HepG2 (cell line): ENCODE data around the gene CCL8. TPM values are rescaled to one million over a fixed set of nuclear protein-coding genes. Genes with fewer than 3 reads are reported as not detected.

Experiments
- ATAC-seq: fragments of 200-7000 bp; cut with Tn5 transposase; 3 replicates; pipeline ENCODE4 v1.9.1; 2020; ENCODE audit warnings: mild to moderate bottlenecking, moderate library complexity
- BruUV-seq: library from RNA; stranded (reverse); fragments of 400-500 nt; replicated peaks from 2 replicates; lab custom pipeline; 2021; lab: Mats Ljungman, UMichigan
- CTCF ChIA-PET: fragments of 300-600 bp; formaldehyde crosslinking; extraction: SDS; loops from one replicate; lab custom pipeline; 2021; ENCODE audit warnings: low total read pairs, inconsistent platforms, low intra/inter-chr PET ratio; lab: Yijun Ruan, JAX
- POLR2A ChIA-PET: fragments of 350-600 bp; sonication (Branson Sonifier 250); formaldehyde crosslinking; loops from one replicate; lab custom pipeline; 2020; ENCODE audit warnings: antibody characterized with exemption, inconsistent platforms; lab: Yijun Ruan, JAX
- DNase-seq: peaks from one replicate; pipeline ENCODE4 v3.0.0-alpha.2; 2015; ENCODE audit warnings: low spot score
- FAIRE-seq: peaks from 3 replicates; lab custom pipeline; 2011; peaks lifted over from hg19 to GRCh38; lab: Jason Lieb, UNC
- H2AFZ ChIP-seq: one replicate; pipeline ENCODE4 v1.6.1; 2011; ENCODE audit warnings: low read length, inconsistent platforms
- H3K27ac ChIP-seq: fragments of 300-600 bp; 3 replicates; pipeline ENCODE4 v1.8.0; 2011; ENCODE audit warnings: mixed run types, mild to moderate bottlenecking, mixed read lengths, low read length, inconsistent platforms; ENCODE audit not compliant: insufficient read depth; ENCODE audit errors: extremely low read length
- H3K27me3 ChIP-seq, 2 experiments: fragments of 200-600 bp in 1 of 2; 2 replicates in 1 of 2; 3 replicates in 1 of 2; pipeline versions ENCODE4 v1.6.0 to v1.8.0; 2011; ENCODE audit warnings: low read length in 2 of 2, mild to moderate bottlenecking in 2 of 2, moderate library complexity in 2 of 2, inconsistent platforms in 1 of 2; ENCODE audit not compliant: insufficient read depth in 2 of 2, control insufficient read depth in 1 of 2
- H3K36me3 ChIP-seq, 2 experiments: fragments of 200-600 bp in 1 of 2; replicated peaks in 1 of 2; 2 replicates in 1 of 2; 3 replicates in 1 of 2; pipeline versions ENCODE4 v1.5.1 to v1.8.0; 2011; ENCODE audit warnings: low read length in 2 of 2, inconsistent platforms in 1 of 2; ENCODE audit not compliant: insufficient read depth in 2 of 2, control insufficient read depth in 1 of 2
- H3K4me1 ChIP-seq: 2 replicates; pipeline ENCODE4 v1.5.1; 2012; ENCODE audit warnings: low read length, inconsistent platforms; ENCODE audit not compliant: insufficient read depth
- H3K4me2 ChIP-seq: 2 replicates; pipeline ENCODE4 v1.6.0; 2011; ENCODE audit warnings: low read depth, low read length, inconsistent platforms
- H3K4me3 ChIP-seq, 3 experiments: fragments of 200-600 bp in 1 of 3; sonication (generic), shearing (Covaris generic) in 1 of 3; replicated peaks in 1 of 3; 2 replicates each; pipeline ENCODE4 v1.5.1; 2011 to 2016; ENCODE audit warnings: low read length in 3 of 3, inconsistent platforms in 2 of 3, low read depth in 2 of 3, mild to moderate bottlenecking in 2 of 3, control low read depth in 1 of 3, mixed read lengths in 1 of 3; ENCODE audit not compliant: insufficient read depth in 1 of 3
- H3K79me2 ChIP-seq: one replicate; pipeline ENCODE4 v1.6.1; 2011; ENCODE audit warnings: low read length, inconsistent platforms; ENCODE audit not compliant: insufficient read depth
- H3K9ac ChIP-seq: 2 replicates; pipeline ENCODE4 v1.6.0; 2011; ENCODE audit warnings: mild to moderate bottlenecking, low read depth, low read length, inconsistent platforms; ENCODE audit not compliant: insufficient read depth
- H3K9me3 ChIP-seq: 2 replicates; pipeline ENCODE4 v1.5.1; 2012; ENCODE audit warnings: mild to moderate bottlenecking, low read length
- H4K20me1 ChIP-seq: 2 replicates; pipeline ENCODE4 v1.6.0; 2011; ENCODE audit warnings: inconsistent platforms, mild to moderate bottlenecking, low read length, moderate library complexity; ENCODE audit not compliant: insufficient read depth
- DPF2 ChIP-seq: sonication (generic); formaldehyde crosslinking; IDR thresholded peaks from 2 replicates; pipeline ENCODE4 v1.4.0; 2020; ENCODE audit warnings: mild to moderate bottlenecking, low read depth, missing genetic modification reagents, borderline replicate concordance
- ETV6 ChIP-seq: sonication (generic); formaldehyde crosslinking; conservative IDR thresholded peaks from 2 replicates; pipeline ENCODE4 v1.4.0; 2020; ENCODE audit warnings: missing genetic modification reagents
- HDAC6 ChIP-seq: fragments of 200-600 bp; sonication (generic); IDR thresholded peaks from 2 replicates; pipeline ENCODE4 v1.7.0; 2017; ENCODE audit warnings: mild to moderate bottlenecking, antibody characterized with exemption, low read length, low read depth
- HMGA1 ChIP-seq: sonication (generic); formaldehyde crosslinking; conservative IDR thresholded peaks from 2 replicates; pipeline ENCODE4 v1.4.0; 2020; ENCODE audit warnings: missing genetic modification reagents
- KDM5A ChIP-seq: fragments of 200-600 bp; sonication (generic); IDR thresholded peaks from 2 replicates; pipeline ENCODE4 v1.7.0; 2018; ENCODE audit warnings: antibody characterized with exemption, mild to moderate bottlenecking, low read length, borderline replicate concordance
- MIXL1 ChIP-seq: IDR thresholded peaks from 2 replicates; pipeline ENCODE4 v1.6.1; 2016
- MTERF4 ChIP-seq: sonication (generic); formaldehyde crosslinking; IDR thresholded peaks from 2 replicates; pipeline ENCODE4 v1.8.0; 2023; ENCODE audit warnings: mild to moderate bottlenecking, missing genetic modification reagents
- MYPOP ChIP-seq: sonication (generic); formaldehyde crosslinking; IDR thresholded peaks from 2 replicates; pipeline ENCODE4 v1.8.1; 2023; ENCODE audit warnings: mild to moderate bottlenecking, moderate library complexity, missing genetic modification reagents
- NFKBIZ ChIP-seq: IDR thresholded peaks from 2 replicates; pipeline ENCODE4 v1.6.1; 2018; ENCODE audit warnings: missing genetic modification reagents, missing compliant biosample characterization
- RXRB ChIP-seq: IDR thresholded peaks from 2 replicates; pipeline ENCODE4 v1.6.1; 2016; ENCODE audit warnings: borderline replicate concordance, missing genetic modification reagents, missing compliant biosample characterization
- SATB2 ChIP-seq: sonication (generic); formaldehyde crosslinking; IDR thresholded peaks from 2 replicates; pipeline ENCODE4 v1.5.0; 2020; ENCODE audit warnings: missing genetic modification reagents
- SOX6 ChIP-seq, 2 experiments: fragments of 450-650 bp in 1 of 2; sonication (generic) in 1 of 2; formaldehyde crosslinking in 1 of 2; IDR thresholded peaks; 2 replicates each; pipeline versions ENCODE4 v1.4.0 to v1.6.1; 2017 to 2020; ENCODE audit warnings: antibody characterized with exemption in 1 of 2, mild to moderate bottlenecking in 1 of 2, missing genetic modification reagents in 1 of 2
- ZNF160 ChIP-seq: sonication (generic); formaldehyde crosslinking; IDR thresholded peaks from 2 replicates; pipeline ENCODE4 v1.8.0; 2022; ENCODE audit warnings: mild to moderate bottlenecking, inconsistent platforms, missing genetic modification reagents
- ZNF441 ChIP-seq: sonication (generic); formaldehyde crosslinking; IDR thresholded peaks from 2 replicates; pipeline ENCODE4 v1.7.0; 2021; ENCODE audit warnings: missing genetic modification reagents, borderline replicate concordance
- ZNF580 ChIP-seq: IDR thresholded peaks from 2 replicates; pipeline ENCODE4 v1.6.1; 2016; ENCODE audit warnings: low read depth, borderline replicate concordance
- ZNF616 ChIP-seq: sonication (generic); formaldehyde crosslinking; IDR thresholded peaks from 2 replicates; pipeline ENCODE4 v1.5.0; 2020; ENCODE audit warnings: low read depth, mild to moderate bottlenecking, missing genetic modification reagents
- ZNF639 ChIP-seq: conservative IDR thresholded peaks from 2 replicates; pipeline ENCODE4 v1.6.1; 2018; ENCODE audit warnings: missing genetic modification reagents
- ZNF850 ChIP-seq: sonication (generic); formaldehyde crosslinking; conservative IDR thresholded peaks from 2 replicates; pipeline ENCODE4 v1.9.0; 2021; ENCODE audit warnings: mild to moderate bottlenecking, missing genetic modification reagents
- WGBS: methylation state at CpG from one replicate; pipeline ENCODE4 v1.1.6; 2017; ENCODE audit warnings: low lambda C conversion rate; 5-methylcytosine and 5-hydroxymethylcytosine counted together
- in situ Hi-C: cut with HindIII; loops from 2 replicates; pipeline ENCODE4 v1.10.0; 2017; ENCODE audit warnings: low pct_unique_long_range_greater_than_20kb; ENCODE audit not compliant: extremely low pct_ligation_motif_present
- intact Hi-C: fragments of 100-400 bp; cut with micrococcal nuclease; formaldehyde crosslinking; loops from one replicate; pipeline ENCODE4 v1.10.0; 2022; ENCODE audit not compliant: unreplicated experiment
- polyA plus RNA-seq, 8 experiments: library from polyadenylated mRNA; depleted of rRNA in 3 of 8; stranded (reverse) in 7 of 8; unstranded in 1 of 8; fragments of >200 nt; fragmentation: Illumina TruSeq in 4 of 8; extraction: Trizol in 4 of 8; gene quantifications; 2 replicates each; pipeline versions ENCODE4 v1.2.1 to v1.2.3, GENCODE V29; 2011 to 2016; ENCODE audit warnings: low read depth in 4 of 8, missing spikeins in 1 of 8, mixed read lengths in 1 of 8; ENCODE audit not compliant: insufficient read depth in 1 of 8
- total RNA-seq, 5 experiments: library from RNA; depleted of rRNA; stranded (reverse); fragments of >200 nt; fragmentation: Illumina TruSeq; extraction: Trizol; gene quantifications; 2 replicates each; pipeline ENCODE4 v1.2.3, GENCODE V29; 2016; ENCODE audit warnings: low read depth in 1 of 5

CCL8 gene
- total and polyA plus RNA-seq, 2 of the 13 experiments (the other 11 are each of a cell fraction or from before 2014, with no cell fraction given): not detected

- in situ Hi-C loops: no loop called here
- CTCF ChIA-PET: no interaction called here
- 40% methylated on average over 4 of the region's 4 CpGs for WGBS
Observed at GRCh38 chr17:34305061-34305460, 14.2 kb upstream of the CCL8 start.

More at GRCh38 chr17:34305061-34305460, 14.2 kb upstream of the CCL8 start:
- Histone ChIP-seq H4K20me1 (no peaks in the 10 kb centered on the region), H3K9ac (no peak overlapping the region), H3K4me2 (no peak overlapping the region), H3K79me2 (no peaks in the 10 kb centered on the region), H3K9me3 (no peaks in the 10 kb centered on the region), H2AFZ (no peak overlapping the region), H3K4me3 (no peak overlapping the region), H3K27me3 (no peaks in the 10 kb centered on the region), H3K4me1 (no peaks in the 10 kb centered on the region), H3K27ac (no peak overlapping the region), H3K36me3 (no peaks in the 10 kb centered on the region)
- no peak for FAIRE-seq
- ATAC-seq: no peak
- no peak for DNase-seq
- no peak for TF ChIP-seq KDM5A
- no peak for TF ChIP-seq MTERF4 (CRISPR knock-in tag)
- TF ChIP-seq NFKBIZ (CRISPR knock-in tag): no peak
- no peak for TF ChIP-seq DPF2 (CRISPR knock-in tag)
- no peak for TF ChIP-seq ZNF580 (CRISPR knock-in tag)
- TF ChIP-seq HDAC6: no peak
- TF ChIP-seq ZNF639 (CRISPR knock-in tag): no peak
- no peak for TF ChIP-seq MYPOP (CRISPR knock-in tag)
- no peak for TF ChIP-seq ZNF441 (CRISPR knock-in tag)
- no peak for TF ChIP-seq HMGA1 (CRISPR knock-in tag)
- no peak for TF ChIP-seq SATB2
- no peak for TF ChIP-seq ZNF160 (CRISPR knock-in tag)
- no peak for TF ChIP-seq RXRB
- no peak for TF ChIP-seq MIXL1
- TF ChIP-seq ZNF850 (CRISPR knock-in tag): no peak
- no peak for TF ChIP-seq ETV6 (CRISPR knock-in tag)
- TF ChIP-seq ZNF616 (CRISPR knock-in tag): no peak
- no peak for TF ChIP-seq SOX6 (IDR thresholded peaks at IDR 0.05)
- TF ChIP-seq SOX6 (CRISPR knock-in tag; IDR thresholded peaks at IDR 0.05): no peak
- intact Hi-C loops: no loop called here
- POLR2A ChIA-PET: no interaction called here
- no TSS peak for BruUV-seq
